C4-2B (cell line): ENCODE data around the gene TXNDC11.

ENCODE experiments used
- CTCF ChIP-seq: fragments of 450-650 bp; conservative IDR thresholded peaks from 2 replicates; pipeline ENCODE4 v1.5.1; 2017; ENCODE audit warnings: mild to moderate bottlenecking
- ZFX ChIP-seq: fragments of 450-650 bp; IDR thresholded peaks from 2 replicates; pipeline ENCODE4 v1.6.1; 2017

- TF ChIP-seq CTCF: no peak
- TF ChIP-seq ZFX: no peak
Measured at GRCh38 chr16:11725457-11725856, 17.2 kb downstream of the TXNDC11 start.
